Hematopoietic multipotent progenitor cell treated with erythropoietin and hydrocortisone succinate and interleukin-3 and kit ligand, for 4 days (in vitro differentiated cells): ENCODE data around the gene MLIP.
"Not testable (repeated sequence)": the region's sequence is repeated elsewhere in the genome, so short reads cannot be mapped to it uniquely, and the experiment has no call there.

Source experiments
- DNase-seq: peaks from one replicate; pipeline ENCODE4 v3.0.0-alpha.2; 2015

The MLIP gene

DNA sequence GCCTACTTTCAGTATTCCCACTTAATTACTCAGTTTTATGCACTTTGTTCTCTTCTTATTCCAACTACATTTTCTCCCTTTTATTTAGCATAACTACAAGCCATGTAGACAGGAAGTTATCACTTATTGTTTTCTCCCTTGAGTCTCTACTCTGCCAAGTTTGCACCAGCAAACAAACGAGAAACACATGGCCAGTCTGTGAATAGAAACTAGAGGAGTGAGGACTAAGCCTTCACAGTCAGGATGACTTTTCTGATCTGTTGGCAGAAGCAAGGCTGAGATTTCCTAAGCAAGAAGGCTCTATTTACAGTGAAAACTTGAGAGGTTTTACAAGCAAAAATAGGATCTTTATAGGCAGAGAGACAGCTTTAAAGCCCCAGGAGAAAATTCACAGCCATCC, 127.2 kb downstream of the MLIP start:
- DNase-seq = no peak

DNA sequence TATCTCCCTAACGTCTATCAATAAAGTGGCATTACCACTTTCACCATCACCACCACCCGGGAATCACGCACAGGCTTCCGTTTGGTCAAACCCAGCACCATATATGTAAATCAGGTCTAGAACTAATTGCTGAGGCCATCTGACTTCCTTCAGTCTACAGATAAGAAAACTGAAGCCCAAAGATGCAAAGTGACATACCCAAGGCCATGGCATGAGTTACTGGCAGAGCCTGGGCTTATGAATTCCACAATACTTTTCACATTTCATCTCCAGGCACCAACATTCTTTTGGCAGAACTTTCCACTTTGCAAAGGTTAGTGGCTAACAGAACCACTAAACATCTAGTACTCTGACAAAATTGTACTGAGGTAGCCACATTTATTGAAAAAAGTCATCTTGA, 132.5 kb downstream of the MLIP start:
- no peak for DNase-seq

DNA sequence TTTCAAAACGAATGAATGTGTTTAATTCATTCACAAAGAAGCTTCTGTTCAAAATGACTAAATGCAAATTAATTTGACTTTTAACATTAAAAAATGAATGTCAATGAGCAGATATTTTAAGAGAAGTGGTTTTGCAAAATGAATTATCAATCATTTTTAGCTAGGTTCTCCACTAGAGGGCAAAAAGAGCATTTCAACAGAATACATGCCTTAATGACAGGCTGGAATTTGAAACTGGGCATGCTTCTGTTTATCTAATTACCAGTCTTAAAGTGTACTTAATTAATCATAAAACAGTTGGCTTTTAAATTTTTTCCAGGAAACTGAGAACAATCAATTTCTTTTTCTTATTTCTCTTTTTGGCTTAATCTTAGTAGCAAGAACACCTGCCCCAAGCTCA, 133.2 kb downstream of the MLIP start:
- peak; percentile 42 for DNase-seq

DNA sequence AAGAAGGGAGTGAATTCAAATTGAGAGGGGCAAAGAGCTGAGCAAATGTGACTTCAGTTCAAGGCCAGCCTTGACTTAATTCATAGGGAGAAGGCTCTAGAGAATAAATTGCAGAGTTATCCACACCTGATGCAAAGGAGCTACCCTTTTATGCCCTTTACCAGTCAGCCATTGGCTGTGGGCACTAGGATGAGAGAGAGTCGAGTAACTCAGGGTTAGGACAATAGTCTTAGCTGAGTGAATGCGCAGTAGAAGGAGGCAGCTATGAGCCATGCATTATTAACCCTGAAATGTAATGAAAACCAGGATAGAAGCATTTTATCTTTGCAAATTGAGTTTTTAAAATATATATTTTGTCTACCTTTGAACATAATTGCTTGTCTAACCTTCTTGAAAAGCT, 134.0 kb downstream of the MLIP start:
- DNase-seq = no peak

DNA sequence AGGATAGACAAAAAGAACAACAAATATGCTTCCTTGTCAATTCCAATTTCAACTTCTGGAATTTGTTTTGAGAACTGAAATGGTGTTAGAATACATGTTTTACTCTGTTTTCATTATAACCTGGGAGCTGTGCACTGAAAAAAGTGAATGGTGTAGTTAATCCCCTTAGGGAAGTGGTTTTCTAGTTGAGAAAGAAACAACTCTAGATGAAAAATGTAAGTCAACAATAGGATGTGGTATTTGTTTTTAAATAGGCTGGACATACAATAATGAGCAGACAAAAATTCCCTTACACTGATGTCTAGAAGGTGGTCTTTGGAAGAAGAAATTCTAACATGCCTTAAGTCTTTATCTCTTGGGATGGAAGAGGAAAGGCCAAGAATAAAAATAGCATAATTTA, 137.1 kb downstream of the MLIP start:
- DNase-seq = no peak

GRCh38 chr6:54248994-54249393, 137.8 kb downstream of the MLIP start:
- no peak for DNase-seq

GRCh38 chr6:54249812-54250211, 138.6 kb downstream of the MLIP start:
- not testable (repeated sequence) for DNase-seq

- DNase-seq = no peak
Measured at GRCh38 chr6:54252496-54252895, 141.3 kb downstream of the MLIP start.

DNA sequence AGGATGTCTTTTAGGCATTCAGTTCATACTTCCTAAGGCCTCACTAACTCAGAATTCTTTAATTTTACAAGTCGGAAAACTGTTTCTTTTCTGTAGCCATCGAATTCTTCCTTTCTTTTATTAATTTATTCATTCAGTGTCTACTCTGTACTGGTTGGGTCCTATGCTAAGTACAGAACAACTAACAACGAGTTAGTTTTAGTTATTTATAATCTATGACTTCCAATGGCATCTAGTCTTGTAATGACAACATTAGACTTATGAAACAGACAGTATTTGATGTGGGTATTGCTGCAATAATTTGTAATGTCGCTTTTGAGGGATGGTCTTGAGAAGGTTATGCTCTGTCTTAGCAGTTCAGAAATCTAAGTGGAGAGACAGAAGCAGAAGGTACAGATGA, 141.7 kb downstream of the MLIP start:
- DNase-seq = no peak

DNA sequence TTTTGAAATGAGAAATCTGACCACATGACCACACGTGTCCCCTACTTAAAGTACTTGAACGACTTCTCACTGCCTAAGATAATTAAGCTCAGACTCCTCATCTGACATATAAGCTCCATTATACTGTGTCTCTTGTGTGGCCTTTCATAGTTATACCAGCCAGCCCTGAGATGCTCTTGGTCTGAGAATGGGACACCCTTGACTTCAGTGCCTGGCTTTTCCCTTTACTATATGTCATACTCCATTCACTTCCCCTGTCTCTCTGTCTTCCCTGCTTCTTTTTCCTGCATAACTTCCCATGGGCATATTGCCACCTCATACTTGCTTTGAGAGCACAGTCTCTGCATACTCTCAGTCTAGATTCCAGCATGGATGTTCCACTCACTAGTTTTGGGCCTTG, 143.6 kb downstream of the MLIP start:
- DNase-seq = no peak

DNA sequence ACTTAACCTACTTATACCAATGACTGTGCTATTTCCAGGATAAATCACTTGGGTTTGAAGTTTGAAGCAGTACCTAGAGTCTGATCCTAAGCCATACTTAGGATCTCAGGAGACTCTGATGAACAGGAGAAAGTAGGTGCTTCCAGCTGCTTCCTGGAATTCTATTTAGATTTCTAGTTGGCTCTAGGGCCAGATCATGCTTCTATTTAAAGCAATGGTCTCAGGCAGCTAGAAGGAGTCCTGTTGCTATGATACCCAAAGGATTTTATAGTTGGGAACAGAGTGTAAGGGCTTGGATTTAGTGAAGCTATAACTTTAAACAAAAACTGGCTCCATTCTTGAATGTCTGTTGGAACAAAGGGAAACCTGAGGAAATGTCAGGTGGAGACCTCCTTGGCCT, 144.6 kb downstream of the MLIP start:
- no peak for DNase-seq

- DNase-seq = no peak
Measured at GRCh38 chr6:54260025-54260424, 148.8 kb downstream of the MLIP start.

- DNase-seq = no peak
Measured at GRCh38 chr6:54262499-54262898, 151.3 kb downstream of the MLIP start.

- no peak for DNase-seq
Measured at GRCh38 chr6:54262971-54263370, 151.7 kb downstream of the MLIP start.

DNA sequence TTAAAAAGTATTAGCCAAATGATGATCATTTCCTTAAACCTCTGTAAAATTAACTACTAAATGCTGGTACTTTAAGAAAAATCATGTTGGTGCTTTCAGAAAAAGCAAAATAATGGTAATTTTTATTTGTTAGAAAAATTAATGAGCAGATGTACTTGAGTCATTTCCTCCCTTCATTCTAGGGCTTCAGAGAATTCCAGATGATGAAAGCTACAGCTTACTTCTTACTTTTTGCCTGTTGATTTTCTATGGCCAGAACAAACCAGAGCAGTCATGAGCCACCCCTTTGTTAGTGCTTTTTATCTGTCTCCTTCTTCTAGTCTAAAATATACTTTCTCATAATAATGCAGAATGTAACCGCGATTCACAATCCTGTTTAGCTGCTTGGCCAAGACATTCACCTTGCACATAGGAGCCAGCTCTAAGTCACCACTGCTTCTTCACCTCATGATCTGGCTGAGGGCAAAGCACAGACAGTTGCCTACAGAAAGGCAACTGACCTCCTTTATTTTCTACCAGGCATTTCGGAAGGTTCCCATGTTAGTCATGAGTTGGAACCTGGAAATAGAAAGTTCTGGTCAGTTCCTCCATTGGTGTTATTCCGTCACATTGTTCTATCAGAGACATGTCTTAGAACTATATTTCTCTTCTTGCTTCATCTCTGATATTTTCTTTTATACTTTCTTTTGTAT, 153.5 kb downstream of the MLIP start:
- DNase-seq = no peak

GRCh38 chr6:54266400-54266923, 155.2 kb downstream of the MLIP start:
- peak; percentile 1 for DNase-seq

GRCh38 chr6:54267798-54268197, 156.6 kb downstream of the MLIP start:
- DNase-seq = peak; percentile 62

GRCh38 chr6:54273214-54273820, 162.1 kb downstream of the MLIP start:
- no peak for DNase-seq

DNA sequence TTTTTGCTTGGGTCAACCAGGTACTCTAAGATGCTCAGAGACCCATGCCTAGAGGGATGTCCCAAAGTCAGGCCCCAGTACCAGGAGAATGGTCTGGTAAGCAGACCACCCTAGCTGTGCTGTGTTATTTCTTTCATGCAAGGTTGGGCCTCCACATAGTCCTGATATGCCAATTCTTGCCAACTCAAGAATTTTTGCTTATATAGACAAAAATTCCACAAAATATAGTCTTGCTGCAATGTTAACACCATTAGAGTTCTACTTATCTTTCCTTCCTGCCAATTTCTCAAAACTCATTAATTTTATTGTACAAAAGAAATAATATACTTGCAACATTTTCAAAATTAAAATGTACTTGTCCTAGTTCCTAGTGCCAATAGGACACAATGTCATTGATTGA, 163.1 kb downstream of the MLIP start:
- no peak for DNase-seq

GRCh38 chr6:54282186-54282585, 170.9 kb downstream of the MLIP start:
- DNase-seq = no peak

- DNase-seq = no peak
Measured at GRCh38 chr6:54284161-54284860, 173.1 kb downstream of the MLIP start.

DNA sequence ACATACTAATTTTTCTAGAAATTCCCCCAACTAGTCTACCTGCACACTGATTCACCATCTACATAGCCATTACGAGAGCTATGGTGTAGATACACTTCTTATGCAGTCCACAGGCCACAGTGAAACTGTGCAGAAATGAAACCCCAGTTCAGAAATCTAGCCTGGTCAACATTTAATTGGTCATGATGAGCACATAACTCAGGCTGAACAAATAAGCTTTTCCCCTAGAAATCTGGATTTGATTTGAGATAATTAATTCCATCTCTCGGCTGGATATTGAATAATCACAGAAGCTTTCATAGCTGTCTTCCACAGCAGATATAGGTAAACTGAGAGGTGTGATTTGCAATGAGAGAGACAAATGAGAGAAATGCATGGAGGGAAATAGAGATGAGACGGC, 174.4 kb downstream of the MLIP start:
- DNase-seq = no peak

- DNase-seq = no peak
Measured at GRCh38 chr6:54286141-54286540, 174.9 kb downstream of the MLIP start.

- DNase-seq = no peak
Measured at GRCh38 chr6:54288474-54288873, 177.2 kb downstream of the MLIP start.
